Vagina (tissue), 2 donors: ENCODE results near the gene CBX4. TPM values are rescaled to one million over a fixed set of nuclear protein-coding genes. Genes with fewer than 3 reads are reported as not detected.

ENCODE experiments used
- DNase-seq, 2 donors: peaks; one replicate each; pipeline ENCODE4 v3.0.0-alpha.2; 2017; ENCODE audit errors: extremely low spot score in 2 of 2
- H3K27ac ChIP-seq: fragments of 200-600 bp; sonication (generic); one replicate; pipeline ENCODE4 v1.5.1; 2019
- H3K27me3 ChIP-seq: fragments of 200-600 bp; sonication (generic); one replicate; pipeline ENCODE4 v1.5.1; 2019
- H3K36me3 ChIP-seq, 2 donors: fragments of 200-600 bp; sonication (generic); one replicate each; pipeline ENCODE4 v1.5.1; 2017 to 2019
- H3K4me1 ChIP-seq: fragments of 200-600 bp; sonication (generic); one replicate; pipeline ENCODE4 v1.5.1; 2019
- H3K4me3 ChIP-seq, 2 donors: fragments of 200-600 bp; sonication (generic); 1 replicate in 1 of 2; 2 replicates in 1 of 2; pipeline ENCODE4 v1.5.1; 2016 to 2019
- H3K9me3 ChIP-seq: fragments of 200-600 bp; sonication (generic); one replicate; pipeline ENCODE4 v1.5.1; 2019
- CTCF ChIP-seq, 3 experiments: fragments of 450-650 bp in 2 of 3; fragments of 200-600 bp in 1 of 3; sonication (generic) in 1 of 3; IDR thresholded peaks; one replicate each; pipeline ENCODE4 v1.5.1; 2017 to 2019; ENCODE audit warnings: antibody characterized with exemption in 3 of 3, mild to moderate bottlenecking in 2 of 3, moderate library complexity in 2 of 3
- POLR2A ChIP-seq, 2 donors: fragments of 450-650 bp; IDR thresholded peaks; one replicate each; pipeline ENCODE4 v1.6.1; 2017; ENCODE audit warnings: antibody characterized with exemption in 2 of 2, mild to moderate bottlenecking in 2 of 2, moderate library complexity in 2 of 2
- POLR2AphosphoS5 ChIP-seq, 2 donors: sonication (generic); formaldehyde crosslinking; IDR thresholded peaks; one replicate each; pipeline ENCODE4 v1.9.0; 2017; ENCODE audit warnings: antibody characterized with exemption in 2 of 2, mild to moderate bottlenecking in 2 of 2, low read depth in 1 of 2; ENCODE audit not compliant: insufficient read depth in 1 of 2
- intact Hi-C: fragments of 100-400 bp; cut with DNase I; formaldehyde crosslinking; loops from one replicate; pipeline ENCODE4 v1.15.1; 2023
- total RNA-seq: library from RNA; depleted of rRNA; stranded (reverse); fragments of >200 nt; gene quantifications from one replicate; pipeline ENCODE4 v1.2.3, GENCODE V29; 2016

CBX4 gene
- total RNA-seq, 1 donor from 2014 or later: 13.0 TPM

- TF ChIP-seq POLR2A (IDR thresholded peaks at IDR 0.05): no peak
- peak in 1 of 2 donors; percentile 45 for TF ChIP-seq POLR2AphosphoS5 (IDR thresholded peaks at IDR 0.05; ENCODE audit: insufficient read depth in 1 of 2, low read depth in 1 of 2)
- no peak for TF ChIP-seq CTCF (IDR thresholded peaks at IDR 0.05)
- Histone ChIP-seq H3K4me3 (peak overlapping the region; percentile 72 to 75), H3K9me3 (no peaks in the 10 kb centered on the region), H3K36me3 (peaks cover 0 to 15% of the 10 kb centered on the region in 2 donors), H3K27me3 (peaks cover 12% of the 10 kb centered on the region), H3K4me1 (peaks cover 66% of the 10 kb centered on the region), H3K27ac (peak overlapping the region; percentile 93)
- no peak for DNase-seq
- intact Hi-C loops: no loop called here
Observed at GRCh38 chr17:79838522-79839274, 542 bp downstream of the CBX4 start.

GRCh38 chr17:79837888-79838521 lies 1.2 kb downstream of the CBX4 start:
- H3K27ac ChIP-seq: peak overlapping the region; percentile 93
- peak overlapping the region; percentile 72 to 75 for H3K4me3 ChIP-seq
- H3K9me3 ChIP-seq: no peaks in the 10 kb centered on the region
- peaks cover 12% of the 10 kb centered on the region for H3K27me3 ChIP-seq
- H3K36me3 ChIP-seq: peaks cover 0 to 17% of the 10 kb centered on the region in 2 donors
- H3K4me1 ChIP-seq: peaks cover 60% of the 10 kb centered on the region
- TF ChIP-seq CTCF (IDR thresholded peaks at IDR 0.05) (no peak), POLR2A (IDR thresholded peaks at IDR 0.05) (no peak), POLR2AphosphoS5 (IDR thresholded peaks at IDR 0.05; ENCODE audit: insufficient read depth in 1 of 2, low read depth in 1 of 2) (no peak)
- no peak for DNase-seq
- intact Hi-C loops: no loop called here

- no peak for DNase-seq
- TF ChIP-seq POLR2A (IDR thresholded peaks at IDR 0.05): no peak
- peak in 1 of 2 donors; percentile 24 for TF ChIP-seq POLR2AphosphoS5 (IDR thresholded peaks at IDR 0.05; ENCODE audit: insufficient read depth in 1 of 2, low read depth in 1 of 2)
- Histone ChIP-seq H3K9me3 (no peaks in the 10 kb centered on the region), H3K27me3 (peaks cover 9% of the 10 kb centered on the region), H3K4me1 (peaks cover 60% of the 10 kb centered on the region), H3K36me3 (peaks cover 0 to 17% of the 10 kb centered on the region in 2 donors), H3K4me3 (peak overlapping the region; percentile 72 to 75), H3K27ac (no peak overlapping the region)
- intact Hi-C loops: no loop called here
Observed at GRCh38 chr17:79836972-79837887, 2.0 kb downstream of the CBX4 start.

- Histone ChIP-seq H3K27ac (no peak overlapping the region), H3K4me1 (peaks cover 60% of the 10 kb centered on the region), H3K4me3 (peak overlapping the region; percentile 72 to 75), H3K36me3 (peaks cover 0 to 17% of the 10 kb centered on the region in 2 donors), H3K27me3 (peaks cover 2% of the 10 kb centered on the region), H3K9me3 (no peaks in the 10 kb centered on the region)
- intact Hi-C loops: no loop called here
- DNase-seq: no peak
- TF ChIP-seq POLR2AphosphoS5 (IDR thresholded peaks at IDR 0.05; ENCODE audit: insufficient read depth in 1 of 2, low read depth in 1 of 2) (no peak), CTCF (IDR thresholded peaks at IDR 0.05) (no peak), POLR2A (IDR thresholded peaks at IDR 0.05) (no peak)
Observed at GRCh38 chr17:79836510-79836971, 2.7 kb downstream of the CBX4 start.

- Histone ChIP-seq H3K4me1 (peaks cover 59% of the 10 kb centered on the region), H3K27me3 (no peaks in the 10 kb centered on the region), H3K9me3 (no peaks in the 10 kb centered on the region), H3K27ac (no peak overlapping the region), H3K36me3 (peaks cover 0 to 17% of the 10 kb centered on the region in 2 donors), H3K4me3 (no peak overlapping the region)
- no peak for DNase-seq
- intact Hi-C loops: no loop called here
- TF ChIP-seq CTCF (IDR thresholded peaks at IDR 0.05): no peak
- no peak for TF ChIP-seq POLR2A (IDR thresholded peaks at IDR 0.05)
- no peak for TF ChIP-seq POLR2AphosphoS5 (IDR thresholded peaks at IDR 0.05; ENCODE audit: insufficient read depth in 1 of 2, low read depth in 1 of 2)
Observed at GRCh38 chr17:79835953-79836509, 3.2 kb downstream of the CBX4 start.
